OCI-LY7 (cell line): Measurements from ENCODE around the gene SOS1. TPM values are rescaled to one million over a fixed set of nuclear protein-coding genes. Genes with fewer than 3 reads are reported as not detected.

Experiments used
- BruUV-seq: library from RNA; stranded (reverse); fragments of 400-500 nt; replicated peaks from 2 replicates; lab custom pipeline; 2021; lab: Mats Ljungman, UMichigan
- CTCF ChIA-PET: fragments of 300-600 bp; sonication (Branson Sonifier 250); formaldehyde crosslinking; loops from one replicate; lab custom pipeline; 2022; ENCODE audit warnings: antibody characterized with exemption; ENCODE audit not compliant: unreplicated experiment; lab: Charles Lee
- POLR2A ChIA-PET: fragments of 300-600 bp; sonication (Branson Sonifier 250); formaldehyde crosslinking; loops from one replicate; lab custom pipeline; 2022; ENCODE audit warnings: antibody characterized with exemption; lab: Charles Lee
- DNase-seq: peaks from one replicate; pipeline ENCODE4 v3.0.0-alpha.2; 2015; ENCODE audit warnings: low spot score
- H2AFZ ChIP-seq: fragments of 200-600 bp; sonication (generic), shearing (Covaris generic); 2 replicates; pipeline ENCODE4 v1.6.1; 2014; ENCODE audit warnings: mild to moderate bottlenecking, antibody characterized with exemption, low read length, moderate library complexity
- H3K27ac ChIP-seq: fragments of 200-600 bp; sonication (generic); 2 replicates; pipeline ENCODE4 v1.5.1; 2014; ENCODE audit warnings: mixed run types, low read depth, mild to moderate bottlenecking, moderate library complexity, low read length, inconsistent platforms; ENCODE audit not compliant: poor library complexity, severe bottlenecking
- H3K36me3 ChIP-seq: fragments of 200-600 bp; sonication (generic); 2 replicates; pipeline ENCODE4 v1.6.1; 2014; ENCODE audit warnings: mild to moderate bottlenecking, antibody characterized with exemption, low read length, moderate library complexity, mixed read lengths; ENCODE audit not compliant: insufficient read depth
- H3K4me1 ChIP-seq: fragments of 200-600 bp; sonication (generic); 2 replicates; pipeline ENCODE4 v1.5.1; 2014; ENCODE audit warnings: mild to moderate bottlenecking, low read length; ENCODE audit not compliant: insufficient read depth, poor library complexity, severe bottlenecking
- H3K4me2 ChIP-seq: fragments of 200-600 bp; sonication (generic); 2 replicates; pipeline ENCODE4 v1.6.1; 2014; ENCODE audit warnings: mild to moderate bottlenecking, low read length
- H3K4me3 ChIP-seq: fragments of 200-600 bp; sonication (generic); 2 replicates; pipeline ENCODE4 v1.5.1; 2014; ENCODE audit warnings: mild to moderate bottlenecking, low read depth, low read length; ENCODE audit not compliant: poor library complexity, severe bottlenecking
- H3K79me2 ChIP-seq: fragments of 200-600 bp; sonication (generic); 2 replicates; pipeline ENCODE4 v1.6.1; 2016; ENCODE audit warnings: low read depth, mild to moderate bottlenecking, low read length, moderate library complexity, mixed read lengths; ENCODE audit not compliant: insufficient read depth
- H3K9me2 ChIP-seq: fragments of 200-600 bp; sonication (generic); 2 replicates; pipeline ENCODE4 v1.6.1; 2016; ENCODE audit warnings: mild to moderate bottlenecking, low read length, mixed read lengths; ENCODE audit not compliant: insufficient read depth
- H3K9me3 ChIP-seq: fragments of 200-600 bp; sonication (generic); 2 replicates; pipeline ENCODE4 v1.6.1; 2014; ENCODE audit warnings: mild to moderate bottlenecking, mixed run types, low read length, mixed read lengths
- H4K20me1 ChIP-seq: fragments of 200-600 bp; sonication (generic); 2 replicates; pipeline ENCODE4 v1.6.1; 2014; ENCODE audit warnings: mild to moderate bottlenecking, antibody characterized with exemption, low read length, moderate library complexity, mixed read lengths; ENCODE audit not compliant: insufficient read depth
- CTCF ChIP-seq: fragments of 200-600 bp; sonication (generic); conservative IDR thresholded peaks from 2 replicates; pipeline ENCODE4 v1.5.1; 2014; ENCODE audit warnings: mild to moderate bottlenecking, antibody characterized with exemption, low read length, moderate library complexity, mixed read lengths
- EZH2phosphoT487 ChIP-seq: fragments of 200-600 bp; sonication (generic); IDR thresholded peaks from 2 replicates; pipeline ENCODE4 v1.6.1; 2018; ENCODE audit warnings: low read depth, borderline replicate concordance, mild to moderate bottlenecking, mixed run types, antibody characterized with exemption, low read length, moderate library complexity, mixed read lengths
- intact Hi-C: fragments of 100-400 bp; cut with micrococcal nuclease; formaldehyde crosslinking; loops from one replicate; pipeline ENCODE4 v1.10.0; 2022; ENCODE audit not compliant: unreplicated experiment
- total RNA-seq, 2 experiments: library from RNA; depleted of rRNA in 1 of 2; stranded (reverse); fragments of >200 nt in 1 of 2; shearing (Covaris generic) in 1 of 2; gene quantifications; 2 replicates each; pipeline ENCODE4 v1.2.3, GENCODE V29; 2014 to 2022

The SOS1 gene
- total RNA-seq, 2 experiments from 2014 or later = 21.3 to 40.0 TPM

GRCh38 chr2:39039072-39039471 lies 81.8 kb downstream of the SOS1 start:
- CTCF ChIA-PET = no interaction called here
- Histone ChIP-seq H3K4me1 (no peaks in the 10 kb centered on the region), H3K4me2 (no peak overlapping the region), H3K9me2 (no peaks in the 10 kb centered on the region), H3K27ac (no peak overlapping the region), H3K9me3 (no peaks in the 10 kb centered on the region), H4K20me1 (no peaks in the 10 kb centered on the region), H2AFZ (no peak overlapping the region), H3K79me2 (no peaks in the 10 kb centered on the region), H3K36me3 (peaks cover 7% of the 10 kb centered on the region), H3K4me3 (no peak overlapping the region)
- TF ChIP-seq EZH2phosphoT487 (no peak), CTCF (no peak)
- POLR2A ChIA-PET = interaction anchor here (0.6 to 1.0 kb wide), 2 partner anchors 190 to 714 kb away, joined by 3 read pairs; no protein-coding TSS in a partner anchor
- BruUV-seq = no TSS peak
- DNase-seq = no peak
- intact Hi-C loops = no loop called here

GRCh38 chr2:39033980-39034379 lies 86.9 kb downstream of the SOS1 start:
- Histone ChIP-seq H3K4me3 (no peak overlapping the region), H2AFZ (no peak overlapping the region), H4K20me1 (no peaks in the 10 kb centered on the region), H3K4me1 (no peaks in the 10 kb centered on the region), H3K4me2 (no peak overlapping the region), H3K9me3 (no peaks in the 10 kb centered on the region), H3K36me3 (peaks cover 21% of the 10 kb centered on the region), H3K79me2 (no peaks in the 10 kb centered on the region), H3K9me2 (no peaks in the 10 kb centered on the region), H3K27ac (no peak overlapping the region)
- TF ChIP-seq EZH2phosphoT487 (no peak), CTCF (no peak)
- intact Hi-C loops = no loop called here
- POLR2A ChIA-PET = interaction anchor here (0.7 kb wide), 1 partner anchor 18 kb away, joined by 3 read pairs; no protein-coding TSS in a partner anchor
- DNase-seq = no peak
- TSS peak; percentile 37 for BruUV-seq
- CTCF ChIA-PET = no interaction called here

- TF ChIP-seq EZH2phosphoT487 = no peak
- no peak for TF ChIP-seq CTCF
- no TSS peak for BruUV-seq
- Histone ChIP-seq H3K79me2 (no peaks in the 10 kb centered on the region), H3K36me3 (peaks cover 44% of the 10 kb centered on the region), H3K4me3 (no peak overlapping the region), H3K4me1 (no peaks in the 10 kb centered on the region), H2AFZ (no peak overlapping the region), H3K9me3 (no peaks in the 10 kb centered on the region), H4K20me1 (no peaks in the 10 kb centered on the region), H3K9me2 (no peaks in the 10 kb centered on the region), H3K27ac (no peak overlapping the region), H3K4me2 (no peak overlapping the region)
- CTCF ChIA-PET = no interaction called here
- intact Hi-C loops = no loop called here
- POLR2A ChIA-PET = interaction anchor here (0.7 to 1.2 kb wide), 2 partner anchors 8 to 299 kb away, joined by 4 read pairs; no protein-coding TSS in a partner anchor
- DNase-seq = no peak
These were observed 93.4 kb downstream of the SOS1 start for GRCh38 chr2:39027421-39027820.
